ENCODE results near the gene CAMLG. TPM values are rescaled to one million over a fixed set of nuclear protein-coding genes. Genes with fewer than 3 reads are reported as not detected.
A peak's percentile ranks its signal among the peaks of the same experiment; 100 is the strongest.

The CAMLG gene
- total RNA-seq, 1 donor from 2014 or later: 49.6 TPM

- Mint-ChIP-seq H3K4me3 (ENCODE audit: unreplicated experiment) (no peak overlapping the region), H3K27ac (ENCODE audit: unreplicated experiment) (no peak overlapping the region), H3K27me3 (ENCODE audit: unreplicated experiment) (no peaks in the 10 kb centered on the region), H3K9me3 (ENCODE audit: unreplicated experiment) (no peaks in the 10 kb centered on the region), H3K4me1 (ENCODE audit: unreplicated experiment) (no peaks in the 10 kb centered on the region), H3K36me3 (ENCODE audit: unreplicated experiment) (peaks cover 47% of the 10 kb centered on the region)
- TF ChIP-seq CTCF (IDR thresholded peaks at IDR 0.05): no peak
- DNase-seq (ENCODE audit: extremely low spot score, unreplicated experiment): no peak
Measured at GRCh38 chr5:134777366-134777765, 39.0 kb downstream of the CAMLG start.

GRCh38 chr5:134784241-134784920 is 46.0 kb downstream of the CAMLG start:
- Mint-ChIP-seq H3K4me3 (ENCODE audit: unreplicated experiment) (no peak overlapping the region), H3K4me1 (ENCODE audit: unreplicated experiment) (no peaks in the 10 kb centered on the region), H3K9me3 (ENCODE audit: unreplicated experiment) (no peaks in the 10 kb centered on the region), H3K36me3 (ENCODE audit: unreplicated experiment) (peaks cover 52% of the 10 kb centered on the region), H3K27ac (ENCODE audit: unreplicated experiment) (no peak overlapping the region), H3K27me3 (ENCODE audit: unreplicated experiment) (no peaks in the 10 kb centered on the region)
- no peak for DNase-seq (ENCODE audit: extremely low spot score, unreplicated experiment)
- peak; percentile 25 for TF ChIP-seq CTCF (IDR thresholded peaks at IDR 0.05)

GRCh38 chr5:134784946-134785620 is 46.7 kb downstream of the CAMLG start:
- Mint-ChIP-seq H3K36me3 (ENCODE audit: unreplicated experiment) (peaks cover 58% of the 10 kb centered on the region), H3K27ac (ENCODE audit: unreplicated experiment) (no peak overlapping the region), H3K4me3 (ENCODE audit: unreplicated experiment) (no peak overlapping the region), H3K9me3 (ENCODE audit: unreplicated experiment) (no peaks in the 10 kb centered on the region), H3K27me3 (ENCODE audit: unreplicated experiment) (no peaks in the 10 kb centered on the region), H3K4me1 (ENCODE audit: unreplicated experiment) (no peaks in the 10 kb centered on the region)
- no peak for DNase-seq (ENCODE audit: extremely low spot score, unreplicated experiment)
- TF ChIP-seq CTCF (IDR thresholded peaks at IDR 0.05): no peak

GRCh38 chr5:134787692-134788091 is 49.3 kb downstream of the CAMLG start:
- H3K27ac Mint-ChIP-seq (ENCODE audit: unreplicated experiment): no peak overlapping the region
- DNase-seq (ENCODE audit: extremely low spot score, unreplicated experiment): no peak
- H3K27me3 Mint-ChIP-seq (ENCODE audit: unreplicated experiment): no peaks in the 10 kb centered on the region
- no peaks in the 10 kb centered on the region for H3K4me1 Mint-ChIP-seq (ENCODE audit: unreplicated experiment)
- no peak overlapping the region for H3K4me3 Mint-ChIP-seq (ENCODE audit: unreplicated experiment)
- no peak for TF ChIP-seq CTCF (IDR thresholded peaks at IDR 0.05)
- H3K9me3 Mint-ChIP-seq (ENCODE audit: unreplicated experiment): no peaks in the 10 kb centered on the region
- H3K36me3 Mint-ChIP-seq (ENCODE audit: unreplicated experiment): peaks cover 60% of the 10 kb centered on the region

GRCh38 chr5:134791580-134791979 is 53.2 kb downstream of the CAMLG start:
- Mint-ChIP-seq H3K36me3 (ENCODE audit: unreplicated experiment) (peaks cover 62% of the 10 kb centered on the region), H3K27me3 (ENCODE audit: unreplicated experiment) (no peaks in the 10 kb centered on the region), H3K4me1 (ENCODE audit: unreplicated experiment) (no peaks in the 10 kb centered on the region), H3K9me3 (ENCODE audit: unreplicated experiment) (no peaks in the 10 kb centered on the region), H3K4me3 (ENCODE audit: unreplicated experiment) (no peak overlapping the region), H3K27ac (ENCODE audit: unreplicated experiment) (no peak overlapping the region)
- no peak for DNase-seq (ENCODE audit: extremely low spot score, unreplicated experiment)
- TF ChIP-seq CTCF (IDR thresholded peaks at IDR 0.05): no peak

All from osteocyte (in vitro differentiated cells).